Stimulated activated CD8-positive, alpha-beta memory T cell treated with anti-CD3 and anti-CD28 coated beads, Interleukin-4, amount 100 ng/mL, for 24 hours (primary cell): ENCODE data around the gene KMT2A.

Source experiments
- DNase-seq: peaks from one replicate; pipeline ENCODE4 v3.0.0-alpha.2; 2020; ENCODE audit warnings: low read depth

Gene KMT2A

DNA sequence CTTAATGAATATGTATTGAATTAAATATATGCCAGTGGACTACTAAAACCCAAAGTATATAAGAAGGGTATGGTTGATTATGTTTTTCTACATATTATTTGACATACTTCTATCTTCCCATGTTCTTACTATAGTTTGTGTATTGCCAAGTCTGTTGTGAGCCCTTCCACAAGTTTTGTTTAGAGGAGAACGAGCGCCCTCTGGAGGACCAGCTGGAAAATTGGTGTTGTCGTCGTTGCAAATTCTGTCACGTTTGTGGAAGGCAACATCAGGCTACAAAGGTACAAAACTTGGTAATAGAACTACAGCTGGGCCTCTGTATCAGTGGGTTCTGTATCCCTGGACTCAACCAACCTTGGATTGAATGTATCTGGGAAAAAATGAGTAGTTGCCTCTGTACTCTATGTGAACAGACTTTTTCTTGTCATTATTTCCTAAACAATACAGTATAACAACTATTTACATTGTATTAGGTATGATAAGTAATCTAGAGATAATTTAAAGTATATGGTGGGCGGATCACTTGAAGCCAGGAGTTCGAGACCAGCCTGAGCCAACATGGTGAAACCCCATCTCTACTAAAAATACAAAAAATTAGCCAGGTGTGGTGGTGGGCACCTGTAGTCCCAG lies 52.3 kb downstream of the KMT2A start:
- peak; percentile 60 for DNase-seq

DNA sequence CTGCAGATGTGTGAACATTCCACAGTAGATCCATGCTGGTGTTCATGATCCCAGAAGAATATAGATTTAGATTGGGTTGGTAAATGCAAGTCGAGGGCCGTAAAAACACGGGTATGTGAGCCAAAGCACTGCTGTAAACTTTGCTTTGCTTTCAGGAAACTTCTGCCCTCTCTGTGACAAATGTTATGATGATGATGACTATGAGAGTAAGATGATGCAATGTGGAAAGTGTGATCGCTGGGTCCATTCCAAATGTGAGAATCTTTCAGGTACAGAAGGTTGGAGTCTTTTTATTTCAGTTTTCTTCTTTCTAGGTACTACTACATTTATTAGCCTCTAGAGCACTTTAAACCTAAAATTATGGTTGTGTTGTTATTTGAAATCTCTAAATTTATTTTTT lies 54.7 kb downstream of the KMT2A start:
- no peak for DNase-seq

DNA sequence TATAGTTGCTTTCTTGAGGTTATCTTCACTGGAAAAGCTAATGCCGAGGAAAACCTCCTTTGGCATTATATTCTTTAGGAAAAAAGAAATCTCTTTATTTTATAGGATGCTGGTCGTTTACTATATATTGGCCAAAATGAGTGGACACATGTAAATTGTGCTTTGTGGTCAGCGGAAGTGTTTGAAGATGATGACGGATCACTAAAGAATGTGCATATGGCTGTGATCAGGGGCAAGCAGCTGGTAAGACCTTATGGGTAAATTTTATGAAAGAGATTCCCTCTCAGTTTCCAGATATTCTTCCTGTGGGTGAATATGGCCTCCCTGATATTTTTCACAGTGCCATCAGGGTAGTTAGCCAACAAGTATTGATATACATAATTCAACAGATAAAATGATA lies 61.5 kb downstream of the KMT2A start:
- no peak for DNase-seq

DNA sequence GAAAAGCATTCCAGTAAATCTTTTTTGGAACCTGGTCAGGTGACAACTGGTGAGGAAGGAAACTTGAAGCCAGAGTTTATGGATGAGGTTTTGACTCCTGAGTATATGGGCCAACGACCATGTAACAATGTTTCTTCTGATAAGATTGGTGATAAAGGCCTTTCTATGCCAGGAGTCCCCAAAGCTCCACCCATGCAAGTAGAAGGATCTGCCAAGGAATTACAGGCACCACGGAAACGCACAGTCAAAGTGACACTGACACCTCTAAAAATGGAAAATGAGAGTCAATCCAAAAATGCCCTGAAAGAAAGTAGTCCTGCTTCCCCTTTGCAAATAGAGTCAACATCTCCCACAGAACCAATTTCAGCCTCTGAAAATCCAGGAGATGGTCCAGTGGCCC lies 66.9 kb downstream of the KMT2A start:
- no peak for DNase-seq

DNA sequence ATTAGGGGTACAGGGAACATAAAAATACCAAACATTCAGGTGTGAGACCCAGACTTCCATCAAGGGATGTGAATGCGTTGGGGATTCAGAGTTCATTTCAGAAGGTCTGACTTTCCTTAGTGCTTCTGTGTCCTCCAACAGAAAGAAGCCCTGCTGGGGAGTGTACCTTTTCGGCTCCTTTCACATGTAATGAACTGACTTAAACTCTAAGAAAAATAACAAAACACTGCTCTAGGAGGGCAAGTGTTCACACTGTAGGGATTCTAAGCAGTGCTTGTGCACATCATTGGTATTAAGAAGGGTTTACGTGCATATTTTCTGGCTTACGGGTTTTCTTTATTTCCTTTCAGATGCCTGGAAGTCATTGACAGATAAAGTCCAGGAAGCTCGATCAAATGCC lies 75.3 kb downstream of the KMT2A start:
- DNase-seq = no peak

DNA sequence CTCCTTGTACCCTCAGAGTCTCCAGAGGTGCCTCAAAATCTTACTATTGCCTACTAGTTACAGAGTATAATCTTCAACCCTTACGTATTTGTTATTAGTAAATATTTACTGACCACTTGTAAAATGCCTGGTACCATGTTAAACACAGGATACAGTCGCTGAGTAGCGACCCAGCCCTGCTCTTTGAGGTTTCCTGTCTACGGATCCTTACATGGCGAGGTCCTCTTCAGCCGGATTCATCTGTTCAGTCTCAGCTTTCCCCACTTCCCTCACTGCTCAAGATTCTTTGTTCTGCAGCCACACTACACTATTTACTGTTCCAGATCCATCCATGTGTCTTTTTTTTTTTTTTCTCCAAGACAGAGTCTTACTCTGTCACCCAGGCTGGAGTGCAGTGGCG lies 77.8 kb downstream of the KMT2A start:
- no peak for DNase-seq

DNA sequence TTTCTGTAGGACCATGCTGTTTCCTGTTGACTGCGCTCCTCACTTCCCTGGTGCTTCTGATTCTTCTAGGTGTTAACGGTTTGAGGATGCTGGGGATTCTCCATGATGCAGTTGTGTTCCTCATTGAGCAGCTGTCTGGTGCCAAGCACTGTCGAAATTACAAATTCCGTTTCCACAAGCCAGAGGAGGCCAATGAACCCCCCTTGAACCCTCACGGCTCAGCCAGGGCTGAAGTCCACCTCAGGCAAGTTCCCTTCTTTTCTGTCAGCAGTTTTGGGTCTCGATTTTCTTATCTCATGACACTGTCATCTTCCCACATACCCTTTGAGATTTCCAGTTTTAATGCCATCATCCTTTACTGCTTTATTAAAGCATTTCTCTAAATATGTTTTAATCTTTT lies 83.3 kb downstream of the KMT2A start:
- DNase-seq = no peak

DNA sequence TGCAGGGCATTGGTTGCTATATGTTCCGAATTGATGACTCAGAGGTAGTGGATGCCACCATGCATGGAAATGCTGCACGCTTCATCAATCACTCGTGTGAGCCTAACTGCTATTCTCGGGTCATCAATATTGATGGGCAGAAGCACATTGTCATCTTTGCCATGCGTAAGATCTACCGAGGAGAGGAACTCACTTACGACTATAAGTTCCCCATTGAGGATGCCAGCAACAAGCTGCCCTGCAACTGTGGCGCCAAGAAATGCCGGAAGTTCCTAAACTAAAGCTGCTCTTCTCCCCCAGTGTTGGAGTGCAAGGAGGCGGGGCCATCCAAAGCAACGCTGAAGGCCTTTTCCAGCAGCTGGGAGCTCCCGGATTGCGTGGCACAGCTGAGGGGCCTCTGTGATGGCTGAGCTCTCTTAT lies 85.6 kb downstream of the KMT2A start:
- DNase-seq = no peak

DNA sequence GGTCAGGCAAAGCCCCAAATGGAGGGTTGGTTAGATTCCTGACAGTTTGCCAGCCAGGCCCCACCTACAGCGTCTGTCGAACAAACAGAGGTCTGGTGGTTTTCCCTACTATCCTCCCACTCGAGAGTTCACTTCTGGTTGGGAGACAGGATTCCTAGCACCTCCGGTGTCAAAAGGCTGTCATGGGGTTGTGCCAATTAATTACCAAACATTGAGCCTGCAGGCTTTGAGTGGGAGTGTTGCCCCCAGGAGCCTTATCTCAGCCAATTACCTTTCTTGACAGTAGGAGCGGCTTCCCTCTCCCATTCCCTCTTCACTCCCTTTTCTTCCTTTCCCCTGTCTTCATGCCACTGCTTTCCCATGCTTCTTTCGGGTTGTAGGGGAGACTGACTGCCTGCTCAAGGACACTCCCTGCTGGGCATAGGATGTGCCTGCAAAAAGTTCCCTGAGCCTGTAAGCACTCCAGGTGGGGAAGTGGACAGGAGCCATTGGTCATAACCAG lies 86.3 kb downstream of the KMT2A start:
- DNase-seq = no peak

DNA sequence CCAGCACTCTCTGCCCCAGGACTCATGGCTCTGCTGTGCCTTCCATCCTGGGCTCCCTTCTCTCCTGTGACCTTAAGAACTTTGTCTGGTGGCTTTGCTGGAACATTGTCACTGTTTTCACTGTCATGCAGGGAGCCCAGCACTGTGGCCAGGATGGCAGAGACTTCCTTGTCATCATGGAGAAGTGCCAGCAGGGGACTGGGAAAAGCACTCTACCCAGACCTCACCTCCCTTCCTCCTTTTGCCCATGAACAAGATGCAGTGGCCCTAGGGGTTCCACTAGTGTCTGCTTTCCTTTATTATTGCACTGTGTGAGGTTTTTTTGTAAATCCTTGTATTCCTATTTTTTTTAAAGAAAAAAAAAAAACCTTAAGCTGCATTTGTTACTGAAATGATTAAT lies 88.1 kb downstream of the KMT2A start:
- no peak for DNase-seq

DNA sequence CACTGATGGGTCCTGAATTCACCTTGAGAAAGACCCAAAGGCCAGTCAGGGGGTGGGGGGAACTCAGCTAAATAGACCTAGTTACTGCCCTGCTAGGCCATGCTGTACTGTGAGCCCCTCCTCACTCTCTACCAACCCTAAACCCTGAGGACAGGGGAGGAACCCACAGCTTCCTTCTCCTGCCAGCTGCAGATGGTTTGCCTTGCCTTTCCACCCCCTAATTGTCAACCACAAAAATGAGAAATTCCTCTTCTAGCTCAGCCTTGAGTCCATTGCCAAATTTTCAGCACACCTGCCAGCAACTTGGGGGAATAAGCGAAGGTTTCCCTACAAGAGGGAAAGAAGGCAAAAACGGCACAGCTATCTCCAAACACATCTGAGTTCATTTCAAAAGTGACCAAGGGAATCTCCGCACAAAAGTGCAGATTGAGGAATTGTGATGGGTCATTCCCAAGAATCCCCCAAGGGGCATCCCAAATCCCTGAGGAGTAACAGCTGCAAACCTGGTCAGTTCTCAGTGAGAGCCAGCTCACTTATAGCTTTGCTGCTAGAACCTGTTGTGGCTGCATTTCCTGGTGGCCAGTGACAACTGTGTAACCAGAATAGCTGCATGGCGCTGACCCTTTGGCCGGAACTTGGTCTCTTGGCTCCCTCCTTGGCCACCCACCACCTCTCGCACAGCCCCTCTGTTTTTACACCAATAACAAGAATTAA lies 88.6 kb downstream of the KMT2A start:
- DNase-seq = no peak

DNA sequence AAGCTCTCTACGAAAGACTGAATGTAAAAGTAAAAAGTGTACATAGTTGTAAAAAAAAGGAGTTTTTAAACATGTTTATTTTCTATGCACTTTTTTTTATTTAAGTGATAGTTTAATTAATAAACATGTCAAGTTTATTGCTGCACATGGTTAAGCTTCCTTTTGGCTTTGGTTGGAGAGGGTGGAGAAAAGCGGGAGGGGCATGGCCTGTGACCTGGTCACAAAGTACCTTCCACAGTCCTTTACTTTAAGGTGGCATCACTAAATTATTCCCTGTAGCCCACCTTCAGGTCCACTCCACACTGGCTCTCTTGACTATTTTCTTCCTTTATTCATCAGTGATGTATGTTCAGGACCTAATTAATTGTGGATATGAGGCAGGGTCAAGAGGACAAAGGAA lies 90.4 kb downstream of the KMT2A start:
- no peak for DNase-seq

DNA sequence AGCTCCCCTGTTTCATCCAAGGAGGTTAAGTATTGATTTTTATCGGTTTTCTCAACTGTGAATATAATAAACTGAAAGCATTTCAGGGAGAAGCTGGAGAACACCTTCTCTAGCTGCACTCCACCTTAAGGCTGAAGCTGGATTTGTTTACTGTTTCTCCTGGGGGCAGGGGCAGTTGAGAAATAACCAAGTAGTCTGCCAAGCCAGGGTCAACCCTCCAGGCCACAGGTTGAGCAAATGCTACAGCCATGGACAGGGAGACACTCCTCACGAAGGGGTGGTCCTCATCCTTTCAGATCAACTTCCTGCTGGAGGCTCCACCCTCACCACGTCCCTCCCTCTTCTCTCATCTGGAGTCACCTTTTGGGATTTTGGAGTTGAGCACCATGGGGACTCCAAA lies 90.8 kb downstream of the KMT2A start, which contains the start of gene TTC36:
Gene TTC36, plus strand, starts transcription at position 366 of the 400 bp plus-strand sequence. Its CDS starts 21 bp downstream, at position 387.
- no peak for DNase-seq

DNA sequence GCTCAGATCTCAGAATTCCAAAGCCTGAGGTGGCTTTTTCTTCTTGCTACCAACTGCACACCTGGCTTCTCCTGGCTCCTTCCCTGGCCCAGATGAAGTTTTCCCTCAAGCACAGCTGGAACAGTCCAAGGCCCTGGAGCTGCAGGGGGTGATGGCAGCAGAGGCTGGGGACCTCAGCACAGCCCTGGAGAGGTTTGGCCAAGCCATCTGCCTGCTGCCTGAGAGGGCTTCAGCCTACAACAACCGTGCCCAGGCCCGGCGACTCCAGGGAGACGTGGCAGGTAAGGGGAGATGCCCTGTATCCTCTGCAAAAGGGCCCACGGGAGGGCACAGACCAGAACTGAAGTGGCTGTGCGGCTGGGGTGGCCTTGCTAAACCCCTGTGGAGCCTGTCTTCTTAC lies 92.2 kb downstream of the KMT2A start:
- no peak for DNase-seq

DNA sequence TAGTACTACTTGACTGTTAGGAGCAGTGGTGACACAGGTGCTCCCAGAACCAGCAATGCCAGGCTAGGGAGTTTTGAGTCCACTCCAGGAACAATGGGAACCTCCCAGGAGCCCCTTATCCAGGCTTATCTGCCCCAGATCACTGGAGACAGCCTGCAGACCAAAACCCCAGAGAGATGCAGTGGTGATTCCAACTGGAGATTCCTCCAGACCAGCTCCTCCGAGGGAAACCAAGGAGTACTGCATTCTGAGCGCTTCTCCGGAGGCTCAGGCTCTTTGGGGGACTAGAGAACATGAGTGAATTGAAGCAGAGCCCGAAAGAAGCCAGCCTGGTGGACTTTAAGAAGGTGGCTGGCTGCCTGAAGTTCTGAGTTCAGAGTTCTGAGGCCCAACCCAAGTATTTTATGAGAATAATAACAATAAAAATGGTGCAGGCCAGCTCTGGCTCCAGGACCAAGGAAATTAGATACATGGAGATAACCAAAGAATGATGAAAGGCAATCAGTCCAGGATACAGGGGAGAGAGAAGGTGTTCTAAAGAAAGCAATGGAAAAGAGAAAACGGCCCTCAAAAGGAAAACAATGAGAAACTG lies 93.4 kb downstream of the KMT2A start:
- no peak for DNase-seq

DNA sequence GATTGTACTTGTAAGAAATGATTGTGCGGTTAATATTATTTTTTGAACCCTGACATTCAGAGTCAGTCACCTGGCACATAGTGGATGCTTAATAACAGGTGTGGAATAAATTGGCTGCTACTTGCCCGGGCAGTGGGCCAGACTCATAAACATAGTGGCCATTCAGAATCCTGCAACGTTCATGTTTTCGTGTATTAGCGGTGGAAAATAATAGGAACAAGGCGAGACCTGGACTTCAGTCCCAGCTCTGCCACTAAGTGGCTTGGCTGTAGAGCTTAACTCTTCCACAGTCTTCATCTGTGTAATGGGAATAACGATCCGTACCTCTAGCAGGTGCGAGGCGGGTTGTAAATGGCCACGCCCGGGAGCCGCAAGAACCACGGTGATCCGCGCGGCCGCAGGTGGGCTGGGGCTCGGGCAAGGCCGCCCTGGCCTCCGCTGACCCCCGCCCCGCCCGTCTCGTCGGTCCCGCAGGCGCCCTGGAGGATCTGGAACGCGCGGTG lies 93.9 kb downstream of the KMT2A start:
- no peak for DNase-seq

DNA sequence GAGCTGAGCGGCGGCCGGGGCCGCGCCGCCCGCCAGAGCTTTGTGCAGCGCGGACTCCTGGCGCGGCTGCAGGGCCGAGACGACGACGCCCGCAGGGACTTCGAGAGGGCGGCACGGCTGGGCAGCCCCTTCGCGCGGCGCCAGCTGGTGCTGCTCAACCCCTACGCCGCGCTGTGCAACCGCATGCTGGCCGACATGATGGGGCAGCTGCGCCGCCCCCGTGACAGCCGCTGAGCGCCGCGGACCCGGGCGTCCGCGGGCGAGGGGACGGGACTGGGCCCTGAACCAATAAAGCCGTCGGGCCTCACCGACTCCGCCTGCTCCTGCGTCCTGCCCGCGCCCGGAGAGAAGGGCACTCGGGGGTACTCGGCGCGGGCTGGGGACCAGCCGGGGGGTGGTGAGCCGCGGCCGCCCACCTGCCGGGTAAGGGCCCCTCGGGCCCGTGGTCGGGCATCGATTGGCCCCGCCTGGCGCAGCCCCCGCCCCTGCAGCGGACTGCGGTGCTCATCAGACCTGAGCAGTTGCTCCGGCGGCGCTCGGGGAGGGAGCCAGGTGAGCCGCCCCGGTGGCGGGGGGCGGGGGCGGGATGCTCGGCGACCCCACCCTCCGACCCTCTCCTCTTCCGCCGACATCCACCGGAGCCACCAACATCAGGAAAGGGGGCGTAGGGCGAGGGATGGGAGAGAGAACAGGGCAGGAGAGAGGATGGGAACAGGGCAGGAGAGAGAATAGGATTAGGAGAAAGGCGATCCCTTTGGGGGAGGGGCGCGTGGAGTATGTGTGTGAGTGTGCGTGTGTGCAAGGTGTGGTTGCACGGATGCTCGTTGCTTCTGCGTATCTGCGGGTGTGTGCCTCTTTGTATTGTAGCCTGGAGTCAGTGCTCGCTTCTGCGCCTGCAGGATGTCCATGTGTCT lies 94.6 kb downstream of the KMT2A start, which contains the start of gene TMEM25:
Gene TMEM25, plus strand, starts transcription at position 510 of the 914 bp plus-strand sequence. CDS start 610 bp downstream, outside the sequence.
- DNase-seq = peak; percentile 63

DNA sequence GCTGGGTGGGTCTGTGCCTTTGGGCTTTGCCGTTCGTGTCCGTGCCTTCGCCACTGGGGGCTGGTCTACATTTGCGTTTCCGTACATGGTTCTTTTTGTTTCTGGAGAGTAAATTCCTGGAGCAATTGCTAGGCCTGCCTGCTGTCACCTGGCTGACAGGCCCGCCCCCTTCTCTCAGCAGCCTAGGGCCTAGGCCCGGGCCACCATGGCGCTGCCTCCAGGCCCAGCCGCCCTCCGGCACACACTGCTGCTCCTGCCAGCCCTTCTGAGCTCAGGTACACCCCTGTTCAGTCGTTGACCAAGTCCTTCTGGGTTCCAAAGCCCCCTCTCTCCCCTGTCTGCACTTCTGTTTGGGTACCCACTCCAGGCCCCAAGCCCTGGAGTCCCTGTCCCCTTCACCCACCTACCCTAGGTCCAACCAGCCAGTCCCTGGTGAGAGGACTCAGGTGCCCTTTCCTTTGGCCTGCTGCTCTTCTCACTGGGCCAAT lies 95.3 kb downstream of the KMT2A start:
- DNase-seq = no peak

DNA sequence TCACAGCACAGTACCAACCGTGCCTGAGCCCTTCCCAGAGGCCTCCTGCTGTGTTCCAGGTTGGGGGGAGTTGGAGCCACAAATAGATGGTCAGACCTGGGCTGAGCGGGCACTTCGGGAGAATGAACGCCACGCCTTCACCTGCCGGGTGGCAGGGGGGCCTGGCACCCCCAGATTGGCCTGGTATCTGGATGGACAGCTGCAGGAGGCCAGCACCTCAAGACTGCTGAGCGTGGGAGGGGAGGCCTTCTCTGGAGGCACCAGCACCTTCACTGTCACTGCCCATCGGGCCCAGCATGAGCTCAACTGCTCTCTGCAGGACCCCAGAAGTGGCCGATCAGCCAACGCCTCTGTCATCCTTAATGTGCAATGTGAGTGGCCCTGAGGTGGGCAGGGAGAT lies 95.8 kb downstream of the KMT2A start:
- no peak for DNase-seq

DNA sequence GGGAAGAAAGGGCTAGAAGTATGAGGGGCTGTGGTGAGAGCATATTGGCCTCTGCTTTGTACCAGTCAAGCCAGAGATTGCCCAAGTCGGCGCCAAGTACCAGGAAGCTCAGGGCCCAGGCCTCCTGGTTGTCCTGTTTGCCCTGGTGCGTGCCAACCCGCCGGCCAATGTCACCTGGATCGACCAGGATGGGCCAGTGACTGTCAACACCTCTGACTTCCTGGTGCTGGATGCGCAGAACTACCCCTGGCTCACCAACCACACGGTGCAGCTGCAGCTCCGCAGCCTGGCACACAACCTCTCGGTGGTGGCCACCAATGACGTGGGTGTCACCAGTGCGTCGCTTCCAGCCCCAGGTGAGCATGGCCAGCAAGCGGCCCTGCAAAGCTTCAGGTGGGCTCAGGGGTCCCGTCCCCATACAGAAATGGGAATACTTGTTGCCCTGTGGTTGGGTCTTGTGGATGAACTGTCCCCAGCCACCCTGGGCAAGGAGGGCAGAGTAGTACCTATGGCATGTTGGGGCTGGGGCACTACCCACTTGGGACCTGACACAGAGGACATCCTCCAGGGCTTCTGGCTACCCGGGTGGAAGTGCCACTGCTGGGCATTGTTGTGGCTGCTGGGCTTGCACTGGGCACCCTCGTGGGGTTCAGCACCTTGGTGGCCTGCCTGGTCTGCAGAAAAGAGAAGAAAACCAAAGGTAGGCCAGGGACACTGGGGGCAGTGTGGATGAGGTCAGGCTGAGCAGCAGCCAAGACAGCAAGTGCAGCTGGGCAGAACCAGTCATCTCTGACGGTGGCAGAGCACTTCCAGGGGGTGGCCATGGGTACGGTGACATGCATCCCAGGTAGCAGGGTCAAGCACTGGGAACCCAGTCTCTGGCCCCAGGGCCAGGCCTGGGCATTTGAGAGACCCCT lies 96.8 kb downstream of the KMT2A start:
- DNase-seq = no peak
